ENCODE measurements around the gene SLC38A9.

SLC38A9 gene

DNA sequence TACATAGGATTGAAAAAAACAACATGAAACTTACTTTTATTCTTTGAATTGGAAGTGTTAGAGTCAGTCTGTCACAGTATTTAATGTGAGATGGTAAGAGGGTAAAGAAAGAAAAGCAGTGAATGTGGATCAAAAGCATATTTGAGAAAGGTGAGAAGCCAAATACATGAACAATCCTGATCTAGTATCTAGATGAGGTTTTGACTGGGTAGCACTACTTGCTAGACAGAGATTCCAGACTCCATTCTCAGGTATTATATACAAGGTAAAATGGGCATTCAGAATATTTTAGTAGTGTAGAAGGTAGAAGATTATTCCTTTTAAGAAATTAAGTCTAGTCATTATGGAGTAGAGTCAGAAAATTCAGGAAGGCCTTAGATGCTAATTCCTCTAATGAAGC lies 62.2 kb downstream of the SLC38A9 start:
- no peak for DNase-seq (ENCODE audit: low spot score)

DNA sequence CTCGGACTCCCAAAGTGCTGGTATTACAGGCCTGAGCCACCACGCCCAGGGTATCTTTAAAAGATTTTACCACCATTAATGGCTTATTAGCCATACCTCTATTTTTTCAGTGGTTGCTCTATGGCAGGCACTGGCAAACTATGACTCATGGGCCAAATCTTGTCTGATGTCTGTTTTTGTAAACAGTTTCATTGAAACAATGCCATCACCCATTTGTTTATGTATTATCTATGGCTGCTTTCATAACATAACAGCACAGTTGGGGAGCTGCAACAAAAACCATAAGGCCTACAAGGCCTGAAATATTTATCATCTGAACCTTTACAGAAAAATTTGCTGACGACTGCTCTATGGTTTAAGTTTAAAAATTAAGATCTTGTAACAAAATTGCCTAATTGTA lies 66.8 kb downstream of the SLC38A9 start:
- no peak for DNase-seq (ENCODE audit: low spot score)

DNA sequence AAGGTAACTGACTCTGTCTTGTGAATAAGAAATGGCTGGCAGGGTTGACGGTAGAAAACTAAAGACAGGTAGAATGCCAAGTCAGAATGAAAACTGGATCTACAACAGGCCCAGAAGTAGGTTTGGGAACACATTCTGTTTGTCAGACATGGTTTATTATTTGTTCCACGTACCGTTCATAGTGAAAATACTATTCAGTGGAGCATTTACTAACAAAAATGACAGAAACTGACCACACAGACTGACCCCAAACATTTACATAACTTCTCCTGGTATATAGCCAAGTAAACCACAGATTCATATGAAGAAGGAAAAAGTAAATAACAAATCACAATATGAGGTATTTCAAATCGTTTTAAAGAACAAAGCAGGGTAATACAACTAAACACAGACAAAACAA lies 73.7 kb downstream of the SLC38A9 start:
- DNase-seq (ENCODE audit: low spot score) = no peak

DNA sequence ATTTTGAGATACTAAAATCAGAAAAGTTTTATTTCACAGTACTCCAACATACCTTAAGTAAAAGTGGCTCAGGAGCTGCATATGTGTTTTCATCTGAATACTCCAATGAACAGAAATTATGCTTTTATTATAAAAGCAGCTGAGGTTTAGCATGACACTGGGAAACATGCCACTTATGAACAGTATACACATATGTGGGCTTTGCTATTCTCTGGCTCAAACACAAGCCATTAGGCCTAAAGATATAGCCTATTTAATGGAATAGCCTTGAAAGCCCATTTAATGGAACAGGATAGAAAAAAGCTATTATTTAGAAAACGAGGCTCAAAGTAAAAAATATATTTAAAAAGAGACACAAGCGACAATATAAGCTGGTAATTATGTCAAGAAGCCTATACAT lies 74.1 kb downstream of the SLC38A9 start:
- no peak for DNase-seq (ENCODE audit: low spot score)

DNA sequence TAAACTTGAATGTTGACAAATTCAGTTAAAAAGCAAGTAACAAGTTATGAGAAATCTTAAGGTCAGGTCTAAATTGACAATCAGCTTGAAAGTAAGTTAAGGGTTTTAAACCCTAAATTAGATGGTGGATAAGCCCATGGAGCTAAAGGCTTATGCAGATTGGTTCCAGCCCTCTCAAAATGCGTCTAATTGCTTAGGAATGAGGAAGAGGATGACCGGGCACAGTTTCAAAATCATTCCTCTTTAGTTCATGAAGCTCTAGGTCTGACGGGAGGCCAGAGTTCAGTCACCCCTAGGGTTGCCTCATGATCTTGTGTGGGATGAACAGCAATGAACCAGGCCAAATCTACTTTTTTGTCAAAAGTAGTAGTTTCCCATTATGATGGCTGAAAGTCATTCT lies 75.4 kb downstream of the SLC38A9 start:
- no peak for DNase-seq (ENCODE audit: low spot score)

DNA sequence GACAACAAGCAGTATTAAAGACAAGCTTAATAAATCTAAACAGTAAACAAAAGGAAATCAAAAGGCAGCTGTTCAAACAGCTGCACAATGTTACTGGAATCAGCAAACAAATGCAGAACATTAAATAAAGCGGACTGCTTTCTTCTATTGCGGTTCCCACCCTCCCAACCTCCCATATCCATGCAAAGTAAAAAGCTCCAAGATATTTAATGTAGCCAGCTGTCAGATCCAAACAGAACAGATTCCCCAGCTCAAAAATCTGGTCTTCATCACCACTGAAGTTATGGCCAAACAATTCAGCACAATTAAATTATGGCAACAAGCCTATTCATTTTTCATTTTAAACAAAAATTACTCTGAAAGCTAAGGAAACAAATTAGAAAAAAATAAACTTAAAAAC lies 75.9 kb downstream of the SLC38A9 start:
- no peak for DNase-seq (ENCODE audit: low spot score)

DNA sequence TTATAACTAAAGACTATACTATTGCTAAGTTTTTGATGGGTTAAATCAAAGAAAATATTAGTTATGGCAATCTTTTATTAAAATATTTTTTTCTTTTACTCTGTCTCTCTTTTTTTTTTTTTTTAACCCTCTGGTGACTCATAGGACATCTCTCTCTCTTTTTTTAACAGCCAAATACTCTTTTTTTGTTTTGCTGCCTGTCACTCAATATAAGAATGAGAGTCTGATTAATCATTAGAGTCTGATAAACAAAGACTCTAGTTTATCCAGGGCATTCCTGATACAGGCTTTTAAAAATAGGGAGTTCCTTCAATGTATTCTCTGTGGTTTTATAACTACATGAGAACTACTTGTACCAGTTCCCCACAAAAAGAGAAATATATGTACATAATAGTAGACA lies 77.3 kb downstream of the SLC38A9 start:
- DNase-seq (ENCODE audit: low spot score) = no peak

DNA sequence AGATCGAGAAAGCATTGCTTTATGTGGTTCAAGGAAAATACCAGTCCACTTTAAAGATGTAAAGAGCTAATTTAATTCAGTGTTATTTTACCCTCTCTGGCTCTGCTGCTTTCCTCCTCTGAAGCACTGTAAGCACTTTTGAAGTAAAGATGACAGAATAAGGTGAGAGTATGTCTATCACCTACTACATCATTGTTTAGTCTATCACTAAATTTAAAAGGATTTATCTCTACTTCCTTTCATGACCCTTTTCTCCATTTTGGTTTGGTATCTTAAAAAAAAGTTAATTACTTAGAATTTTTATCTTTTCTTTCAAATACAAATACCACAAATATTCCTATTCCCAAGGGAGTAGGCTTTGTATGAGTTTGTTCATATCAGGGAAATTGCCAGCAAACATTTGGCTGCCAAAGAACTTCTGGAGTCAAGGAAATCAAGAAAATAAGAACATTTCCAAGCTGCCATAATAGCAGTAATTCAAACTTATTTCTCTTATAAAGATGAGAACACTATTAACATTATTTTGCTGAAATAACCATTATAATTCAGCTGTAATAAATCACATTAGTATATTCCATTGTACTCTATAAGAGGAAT lies 77.8 kb downstream of the SLC38A9 start:
- DNase-seq (ENCODE audit: low spot score) = no peak

DNA sequence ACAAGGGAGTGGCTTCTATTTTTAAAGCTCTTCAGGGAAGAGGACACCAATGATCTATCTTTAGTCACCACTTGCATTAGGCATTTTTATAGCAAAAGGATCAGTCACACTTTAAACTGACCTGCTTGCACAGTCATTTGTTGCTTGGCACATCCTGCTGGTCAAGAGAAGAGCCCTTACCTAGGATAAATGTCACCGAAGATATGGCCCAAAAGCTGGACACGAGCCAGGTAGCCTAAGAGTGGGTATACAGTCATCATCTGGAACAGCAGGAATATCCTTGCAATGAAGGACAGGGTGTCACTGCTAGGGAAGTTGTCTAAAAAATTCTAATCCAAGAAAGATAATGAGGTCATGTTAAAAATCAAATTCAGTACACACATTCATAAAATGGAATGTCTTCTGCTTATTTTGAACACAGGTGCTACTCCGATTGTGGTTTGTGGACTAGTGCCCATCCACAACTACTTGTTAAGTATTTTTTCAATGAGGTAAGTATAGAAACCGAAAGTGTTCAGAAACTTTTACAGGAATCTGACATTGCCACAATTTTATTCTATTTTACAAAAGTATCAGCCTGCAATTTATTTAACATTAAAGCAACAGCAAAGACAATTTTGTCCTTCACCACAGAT lies 78.4 kb downstream of the SLC38A9 start:
- DNase-seq (ENCODE audit: low spot score) = no peak

DNA sequence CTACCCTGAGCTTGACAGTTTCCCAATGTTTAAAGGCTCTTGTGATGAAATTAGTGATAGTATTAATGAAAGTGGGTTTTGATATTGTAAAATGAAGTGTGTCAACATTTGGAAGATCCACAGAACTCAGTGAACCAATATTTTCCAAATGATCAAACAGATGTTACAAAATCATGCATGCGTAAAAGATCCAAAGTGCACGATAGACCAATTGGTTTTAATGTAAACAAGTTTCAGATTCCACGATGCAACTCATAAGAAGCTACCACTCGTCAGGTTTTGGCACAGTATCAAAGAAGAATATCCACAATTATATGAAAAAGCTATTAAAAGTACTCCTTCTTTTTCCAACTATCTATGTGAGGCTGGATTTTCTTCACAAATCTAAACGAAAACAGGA lies 82.3 kb downstream of the SLC38A9 start:
- DNase-seq (ENCODE audit: low spot score) = no peak

DNA sequence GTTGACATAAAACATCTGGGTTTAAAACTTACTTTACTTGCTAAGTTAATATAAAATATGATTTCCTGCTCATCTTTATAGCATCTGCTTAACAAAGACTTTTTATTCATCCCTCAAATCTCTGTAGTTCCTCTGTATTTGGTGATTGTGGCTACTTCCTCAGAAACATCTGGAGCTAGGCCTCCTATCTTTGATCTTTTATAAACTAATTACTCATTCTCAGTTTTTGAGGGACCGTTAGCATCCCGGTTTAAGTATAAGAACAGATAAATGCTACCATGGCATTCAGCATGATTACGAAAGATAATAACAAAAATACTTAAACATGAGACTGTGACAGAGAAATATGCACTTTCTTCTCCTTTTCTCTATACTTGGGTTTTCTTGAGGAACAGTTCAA lies 85.3 kb downstream of the SLC38A9 start:
- DNase-seq (ENCODE audit: low spot score) = no peak

DNA sequence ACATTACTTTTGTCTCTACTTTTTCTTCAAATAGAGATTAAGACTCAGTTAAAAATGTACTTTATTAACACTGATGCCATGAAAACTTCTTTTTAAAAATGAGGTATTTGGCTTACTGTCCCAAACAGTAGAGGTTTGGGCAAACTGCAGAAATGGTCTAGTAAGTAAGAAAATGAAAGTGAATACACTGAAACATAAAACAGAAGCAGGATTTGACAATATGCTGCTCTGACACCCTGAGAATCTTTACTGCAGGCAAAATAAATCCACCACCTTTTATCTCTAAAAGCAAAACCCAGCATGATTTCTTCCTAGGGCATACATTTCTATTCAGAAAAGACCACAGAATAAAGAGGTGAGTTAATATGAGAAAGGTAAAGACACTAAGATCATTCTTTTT lies 86.2 kb downstream of the SLC38A9 start:
- DNase-seq (ENCODE audit: low spot score) = no peak

DNA sequence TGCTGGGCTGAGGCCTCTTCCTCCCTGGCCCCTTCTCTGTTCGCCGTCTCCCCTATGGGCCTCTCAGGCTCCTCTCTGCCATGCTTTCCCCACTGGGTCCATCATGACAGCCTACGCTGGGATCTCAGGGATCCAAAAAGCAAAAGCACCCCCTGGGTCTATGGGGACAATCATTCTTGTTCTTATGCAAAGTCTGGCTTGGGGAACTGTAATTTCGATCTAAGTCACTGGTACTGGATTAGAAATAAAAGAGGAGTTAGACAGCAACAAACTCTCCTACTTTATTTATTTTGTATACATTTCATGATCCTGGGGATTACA lies 86.6 kb downstream of the SLC38A9 start:
- DNase-seq (ENCODE audit: low spot score) = no peak

DNA sequence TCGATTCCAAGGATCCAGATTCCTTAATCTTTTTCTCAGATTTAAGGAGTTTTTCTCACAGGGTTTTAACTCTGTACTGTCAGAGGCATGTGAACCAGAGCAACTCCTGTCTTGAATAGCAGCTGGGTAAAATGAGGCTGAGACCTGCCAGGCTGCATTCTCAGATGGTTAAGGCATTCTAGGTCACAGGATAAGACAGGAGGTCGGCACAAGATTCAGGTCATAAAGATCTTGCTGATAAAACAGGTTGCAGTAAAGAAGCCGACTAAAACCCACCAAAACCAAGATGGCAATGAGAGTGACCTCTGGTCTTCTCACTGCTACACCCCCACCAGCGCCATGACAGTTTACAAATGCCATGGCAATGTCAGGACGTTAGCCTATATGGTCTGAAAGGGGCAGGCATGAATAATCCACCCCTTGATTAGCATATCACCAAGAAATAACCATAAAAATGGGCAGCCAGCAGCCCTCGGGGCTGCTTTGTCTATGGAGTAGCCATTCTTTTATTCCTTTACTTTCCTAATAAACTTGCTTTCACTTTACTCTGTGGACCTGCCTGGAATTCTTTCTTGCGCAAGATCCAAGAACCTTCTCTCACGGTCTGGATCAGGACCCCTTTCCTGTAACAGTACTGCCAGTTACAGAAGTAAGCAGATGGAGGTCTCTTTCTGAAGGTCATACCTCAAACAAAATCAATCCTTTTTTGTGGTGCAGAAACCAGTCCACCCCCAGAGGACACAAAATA lies 87.1 kb downstream of the SLC38A9 start:
- DNase-seq (ENCODE audit: low spot score) = no peak

DNA sequence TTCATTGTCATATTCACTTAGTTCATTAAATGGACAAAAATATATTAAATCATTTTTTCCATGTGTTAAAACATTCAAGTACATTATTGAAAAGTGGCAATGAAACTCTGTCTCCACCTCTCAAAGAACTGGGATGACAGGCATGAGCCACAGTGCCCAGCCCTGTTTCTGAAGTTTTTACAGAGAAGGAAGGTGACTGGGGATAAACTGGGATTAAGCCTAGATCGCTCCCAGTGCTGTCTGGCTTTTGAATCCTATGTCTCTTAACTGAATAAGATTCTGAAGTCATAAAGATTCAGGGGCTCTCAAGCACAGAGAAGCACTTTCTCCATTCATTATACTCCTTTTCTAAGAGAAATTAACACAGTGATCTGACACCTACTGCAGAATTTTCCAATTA lies 88.3 kb downstream of the SLC38A9 start:
- no peak for DNase-seq (ENCODE audit: low spot score)

DNA sequence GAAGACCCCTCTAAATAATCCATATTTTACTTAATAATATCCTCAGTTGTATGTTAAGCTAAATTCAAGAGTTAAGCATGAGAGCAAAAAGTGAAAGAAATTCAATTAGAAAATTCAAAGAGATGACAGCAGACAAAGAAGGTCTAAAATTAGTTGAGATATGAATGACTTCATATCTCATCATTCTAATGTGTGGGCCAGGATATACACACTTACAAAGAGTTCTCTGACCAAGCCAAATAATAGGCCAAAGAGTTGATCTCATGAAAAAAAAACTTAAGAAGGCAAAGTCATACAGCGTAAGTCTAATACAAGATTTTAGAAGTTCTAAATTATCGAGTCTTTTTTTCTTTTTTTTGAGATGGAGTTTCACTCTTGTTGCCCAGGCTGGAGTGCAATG lies 89.7 kb downstream of the SLC38A9 start:
- no peak for DNase-seq (ENCODE audit: low spot score)

DNA sequence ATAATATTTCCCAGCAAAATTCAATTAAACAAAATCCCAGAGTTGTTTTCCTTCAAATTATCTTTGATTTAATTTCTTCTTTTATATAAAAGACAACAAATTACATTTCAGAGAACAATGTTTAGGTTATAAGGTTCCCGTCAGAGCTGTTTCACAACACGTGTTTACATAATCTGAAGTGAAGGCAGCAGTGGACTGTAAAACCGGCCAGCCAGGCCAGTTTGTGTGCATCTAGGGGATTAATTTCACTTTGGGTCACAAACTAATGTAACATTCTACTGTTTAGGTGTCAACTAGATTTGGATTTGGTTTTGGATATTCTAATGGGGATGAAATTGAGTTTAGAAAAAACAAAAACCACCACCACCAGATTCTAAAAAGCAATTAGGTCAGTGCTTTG lies 90.9 kb downstream of the SLC38A9 start:
- no peak for DNase-seq (ENCODE audit: low spot score)

DNA sequence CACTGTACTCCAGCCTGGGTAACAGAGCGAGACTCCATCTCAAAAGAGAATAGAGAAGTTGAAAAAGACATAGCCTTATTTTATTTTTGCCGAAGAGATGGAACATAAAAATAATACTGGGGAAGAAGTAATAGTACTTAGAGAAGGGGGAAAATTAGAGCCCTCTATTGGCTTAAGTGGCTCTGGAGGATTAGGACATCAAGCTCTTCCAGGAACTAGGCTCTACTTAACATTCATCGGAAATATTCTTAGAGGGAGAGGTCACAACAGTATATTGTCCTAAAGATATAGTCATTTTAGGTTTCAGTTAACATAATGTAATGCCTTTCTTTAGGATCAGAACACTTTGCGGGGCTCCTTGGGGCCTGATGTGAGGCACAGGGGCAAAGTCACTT lies 91.4 kb downstream of the SLC38A9 start:
- DNase-seq (ENCODE audit: low spot score) = no peak

DNA sequence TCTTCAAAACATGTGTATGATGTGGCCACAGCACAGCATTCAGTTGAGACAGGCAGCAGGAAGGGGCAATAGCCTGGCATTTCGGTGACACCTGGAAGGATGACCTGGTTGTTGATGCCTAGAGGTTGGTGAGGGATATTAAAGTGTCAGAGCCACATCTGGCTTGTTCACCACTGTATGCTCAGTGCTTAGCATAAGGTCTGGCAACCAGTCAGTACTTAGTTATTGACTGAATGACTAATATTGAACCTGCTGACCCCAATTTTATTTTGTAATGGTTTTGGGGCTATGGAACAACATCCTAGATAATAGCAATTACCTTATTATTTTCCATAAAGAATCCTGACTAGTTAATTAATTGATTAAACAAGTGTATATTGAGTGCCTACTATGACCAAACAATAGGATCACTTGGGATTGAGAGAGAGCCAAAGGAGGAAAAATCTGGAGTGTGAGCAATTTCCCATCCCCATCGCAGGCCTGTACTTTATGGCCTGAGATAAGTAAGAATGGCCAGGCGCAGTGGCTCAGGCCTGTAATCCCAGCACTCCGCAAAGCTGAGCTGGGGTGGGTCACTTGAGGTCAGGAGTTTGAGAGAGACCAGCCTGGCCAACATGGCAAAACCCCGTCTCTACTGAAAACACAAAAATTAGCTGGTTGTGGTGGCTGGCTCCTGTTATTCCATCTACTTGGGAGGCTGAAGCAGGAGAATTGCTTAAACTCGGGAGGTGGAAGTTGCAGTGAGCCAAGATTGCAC lies 91.9 kb downstream of the SLC38A9 start:
- no peak for DNase-seq (ENCODE audit: low spot score)

DNA sequence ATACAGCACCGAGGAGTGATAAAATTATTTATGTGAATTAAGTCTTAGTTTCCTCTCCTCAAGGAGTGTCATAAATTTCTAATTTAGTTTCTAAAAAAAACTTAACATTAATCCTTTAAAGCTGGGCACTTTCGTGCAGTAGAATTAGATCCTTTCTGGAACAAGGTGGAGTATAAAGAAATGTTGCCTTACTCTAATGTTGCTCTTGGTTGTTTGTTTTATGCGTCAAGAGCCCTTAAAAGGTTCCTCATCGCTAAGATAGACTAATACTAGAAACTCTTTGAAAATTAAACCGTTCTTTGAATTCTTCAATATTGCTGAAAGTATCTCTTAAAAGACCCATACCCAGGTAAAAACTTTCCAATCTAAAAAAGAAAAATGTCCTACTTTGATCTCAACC lies 93.8 kb downstream of the SLC38A9 start:
- no peak for DNase-seq (ENCODE audit: low spot score)

DNA sequence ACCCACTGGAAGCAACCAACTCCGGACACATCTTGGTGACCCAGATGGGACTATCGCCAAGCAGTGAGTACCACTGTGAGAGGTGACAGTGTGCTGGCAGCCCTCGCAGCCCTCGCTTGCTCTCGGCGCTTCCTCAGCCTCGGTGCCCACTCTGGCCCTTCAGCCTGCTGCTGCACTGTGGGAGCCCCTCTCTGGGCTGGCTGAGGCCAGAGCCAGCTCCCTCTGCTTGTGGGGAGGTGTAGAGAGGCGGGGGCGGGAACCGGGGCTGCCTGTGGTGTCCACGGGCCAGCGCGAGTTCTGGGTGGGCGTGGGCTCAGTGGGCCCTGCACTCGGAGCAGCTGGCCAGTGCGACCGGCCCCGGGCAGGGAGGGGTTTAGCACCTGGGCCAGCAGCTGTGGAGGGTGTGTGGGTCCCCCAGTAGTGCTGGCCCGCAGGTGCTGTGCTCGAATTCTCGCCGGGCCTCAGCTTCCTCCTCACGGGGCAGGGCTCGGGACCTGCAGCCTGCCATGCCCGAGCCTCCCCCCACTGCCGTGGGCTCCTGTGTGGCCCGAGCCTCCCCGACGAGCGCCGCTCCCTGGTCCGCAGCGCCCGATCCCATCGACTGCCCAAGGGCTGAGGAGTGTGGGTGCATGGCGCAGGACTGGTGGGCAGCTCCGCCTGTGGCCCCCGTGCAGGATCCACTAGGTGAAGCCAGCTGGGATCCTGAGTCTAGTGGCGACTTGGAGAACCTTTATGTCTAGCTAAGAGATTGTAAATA lies 98.8 kb downstream of the SLC38A9 start:
- DNase-seq (ENCODE audit: low spot score) = no peak

DNA sequence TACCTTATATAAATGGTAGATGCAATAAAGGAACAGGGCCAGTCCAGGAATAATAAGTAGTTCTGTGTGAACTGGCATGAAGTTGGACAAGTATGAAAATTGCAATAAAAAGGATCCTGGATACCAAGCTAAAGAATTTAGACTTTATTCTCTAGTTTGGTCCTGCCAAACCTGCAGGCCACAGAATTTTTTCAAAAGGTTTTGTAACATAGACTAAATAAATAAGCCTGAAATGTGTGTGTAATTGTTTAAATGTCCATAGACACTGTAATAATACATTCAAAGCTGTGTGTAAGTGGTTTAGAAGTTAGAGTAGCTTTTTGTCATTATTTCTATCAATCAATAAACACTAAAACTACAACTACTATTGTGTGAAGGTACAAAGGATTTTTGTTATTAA lies 101.6 kb downstream of the SLC38A9 start:
- DNase-seq (ENCODE audit: low spot score) = no peak
